Measurements from ENCODE around the gene WDPCP.
"Not testable (repeated sequence)": the region's sequence is repeated elsewhere in the genome, so short reads cannot be mapped to it uniquely, and the experiment has no call there.

Gene WDPCP

DNA sequence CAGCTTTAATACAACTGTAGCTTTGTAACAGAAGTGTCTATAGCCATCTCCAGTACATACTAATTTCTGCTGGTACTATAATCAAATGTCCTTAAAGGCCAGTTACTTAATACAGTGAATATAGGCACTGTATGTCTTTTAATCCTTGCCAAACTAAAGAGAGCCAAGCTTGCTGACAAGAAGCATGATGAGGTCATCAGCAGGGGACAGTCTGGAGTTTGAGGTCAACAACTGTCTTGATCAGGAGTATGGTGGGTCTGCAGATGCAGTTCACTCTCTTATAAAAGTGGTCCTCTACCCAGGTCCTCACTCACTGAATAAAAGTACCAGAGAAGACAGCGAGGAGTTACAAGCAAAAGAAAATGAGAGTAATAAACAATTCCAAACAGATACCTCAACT lies 219.1 kb downstream of the WDPCP start:
- no peak overlapping the region for H3K9ac ChIP-seq (ENCODE audit: low read length in 2 of 2)
- no peaks in the 10 kb centered on the region for H3K36me3 ChIP-seq (ENCODE audit: control insufficient read depth in 2 of 2, insufficient read depth in 2 of 2, low read length in 2 of 2)
- H3K4me1 ChIP-seq (ENCODE audit: control insufficient read depth, insufficient read depth, low read length): no peaks in the 10 kb centered on the region
- H3K27me3 ChIP-seq (ENCODE audit: control insufficient read depth in 1 of 2, insufficient read depth in 2 of 2, low read length in 2 of 2): no peaks in the 10 kb centered on the region
- no peak overlapping the region for H3K27ac ChIP-seq (ENCODE audit: low read length)
- H3K4me3 ChIP-seq (ENCODE audit: low read length in 2 of 2): no peak overlapping the region
- H3K9me3 ChIP-seq (ENCODE audit: control insufficient read depth in 2 of 2, low read length in 2 of 2): peaks cover 0 to 9% of the 10 kb centered on the region in 2 donors

DNA sequence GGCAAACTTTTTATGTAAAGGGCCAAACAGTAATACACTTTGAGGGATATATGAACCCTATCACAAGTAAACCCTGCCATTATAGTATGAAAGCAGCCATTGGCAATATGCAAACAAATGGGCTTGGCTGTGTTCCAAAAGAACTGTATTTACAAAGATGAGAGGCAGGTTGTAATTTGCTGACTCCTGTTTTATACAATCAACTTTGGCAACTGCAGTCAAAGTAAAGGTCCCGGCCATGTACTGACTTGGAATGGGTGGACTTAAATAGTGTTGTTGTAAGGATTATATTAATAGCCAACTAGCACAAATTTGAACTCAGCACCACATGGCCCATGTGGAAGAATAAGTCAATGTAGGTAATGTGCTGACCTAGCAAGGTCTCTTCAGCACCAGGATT lies 223.4 kb downstream of the WDPCP start:
- Histone ChIP-seq H3K36me3 (ENCODE audit: control insufficient read depth in 2 of 2, insufficient read depth in 2 of 2, low read length in 2 of 2) (no peaks in the 10 kb centered on the region), H3K9me3 (ENCODE audit: control insufficient read depth in 2 of 2, low read length in 2 of 2) (no peaks in the 10 kb centered on the region), H3K27me3 (ENCODE audit: control insufficient read depth in 1 of 2, insufficient read depth in 2 of 2, low read length in 2 of 2) (no peaks in the 10 kb centered on the region), H3K9ac (ENCODE audit: low read length in 2 of 2) (no peak overlapping the region), H3K4me1 (ENCODE audit: control insufficient read depth, insufficient read depth, low read length) (no peaks in the 10 kb centered on the region), H3K4me3 (ENCODE audit: low read length in 2 of 2) (no peak overlapping the region), H3K27ac (ENCODE audit: low read length) (no peak overlapping the region)

DNA sequence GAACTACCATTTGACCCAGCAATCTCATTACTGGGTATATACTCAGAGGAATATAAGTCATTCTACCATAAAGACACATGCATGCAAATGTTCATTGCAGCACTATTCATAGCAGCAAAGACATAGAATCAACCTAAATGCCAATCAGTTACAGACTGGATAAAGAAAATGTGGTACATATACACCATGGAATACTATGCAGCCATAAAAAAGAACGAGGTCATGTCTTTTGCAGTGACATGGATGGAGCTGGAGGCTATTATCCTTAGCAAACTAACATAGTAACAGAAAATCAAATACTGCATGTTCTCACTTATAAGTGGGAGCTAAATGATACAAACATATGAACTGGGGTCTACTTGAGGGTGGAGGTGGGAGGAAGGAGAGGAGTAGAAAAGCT lies 230.6 kb downstream of the WDPCP start:
- not testable (repeated sequence) for H3K36me3 ChIP-seq (ENCODE audit: control insufficient read depth in 2 of 2, insufficient read depth in 2 of 2, low read length in 2 of 2); H3K9me3 ChIP-seq (ENCODE audit: control insufficient read depth in 2 of 2, low read length in 2 of 2); H3K27me3 ChIP-seq (ENCODE audit: control insufficient read depth in 1 of 2, insufficient read depth in 2 of 2, low read length in 2 of 2); H3K4me3 ChIP-seq (ENCODE audit: low read length in 2 of 2); H3K4me1 ChIP-seq (ENCODE audit: control insufficient read depth, insufficient read depth, low read length); H3K9ac ChIP-seq (ENCODE audit: low read length in 2 of 2); H3K27ac ChIP-seq (ENCODE audit: low read length)

DNA sequence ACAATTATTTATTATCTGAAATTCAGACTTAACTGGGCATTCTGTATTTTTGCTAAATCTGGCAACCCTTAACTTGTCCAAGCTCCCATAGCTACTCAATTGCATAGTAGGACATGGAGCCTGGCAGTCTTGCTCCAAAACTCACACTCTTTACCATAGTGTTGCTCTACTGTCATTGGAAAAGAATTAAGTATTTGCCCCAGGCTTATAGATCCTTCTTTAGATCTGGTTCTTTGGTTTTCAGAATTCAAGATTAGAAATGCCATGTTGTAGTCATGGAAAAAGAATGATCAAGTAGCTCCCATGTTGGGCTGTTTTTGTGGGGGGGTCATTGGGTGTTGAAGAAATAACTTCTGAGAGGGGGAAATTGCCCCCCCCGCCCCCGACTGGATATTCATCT lies 240.9 kb downstream of the WDPCP start:
- no peak overlapping the region for H3K9ac ChIP-seq (ENCODE audit: low read length in 2 of 2)
- peaks cover 0 to 12% of the 10 kb centered on the region in 2 donors for H3K9me3 ChIP-seq (ENCODE audit: control insufficient read depth in 2 of 2, low read length in 2 of 2)
- H3K4me3 ChIP-seq (ENCODE audit: low read length in 2 of 2): no peak overlapping the region
- H3K36me3 ChIP-seq (ENCODE audit: control insufficient read depth in 2 of 2, insufficient read depth in 2 of 2, low read length in 2 of 2): no peaks in the 10 kb centered on the region
- no peak overlapping the region for H3K27ac ChIP-seq (ENCODE audit: low read length)
- no peaks in the 10 kb centered on the region for H3K4me1 ChIP-seq (ENCODE audit: control insufficient read depth, insufficient read depth, low read length)
- no peaks in the 10 kb centered on the region for H3K27me3 ChIP-seq (ENCODE audit: control insufficient read depth in 1 of 2, insufficient read depth in 2 of 2, low read length in 2 of 2)

DNA sequence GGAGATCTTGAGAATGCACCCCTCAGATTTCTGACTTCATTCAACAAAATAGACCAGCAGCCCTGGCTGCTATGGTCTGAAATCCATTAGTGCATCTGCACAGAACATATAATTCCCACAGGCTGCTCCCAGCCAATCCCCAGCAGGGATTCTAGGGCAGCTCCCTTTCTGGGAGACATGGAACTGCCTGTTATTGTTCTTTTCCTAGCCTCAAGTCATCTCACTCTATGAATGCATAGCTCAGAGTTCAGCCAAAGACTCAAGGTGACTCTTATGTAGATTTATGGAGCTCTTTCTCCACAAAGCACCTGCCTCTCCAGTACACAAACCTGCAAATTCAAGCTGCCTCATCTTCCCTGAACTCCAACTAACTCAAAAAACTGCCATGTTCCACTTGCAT lies 241.9 kb downstream of the WDPCP start:
- Histone ChIP-seq H3K9me3 (ENCODE audit: control insufficient read depth in 2 of 2, low read length in 2 of 2) (peaks cover 0 to 16% of the 10 kb centered on the region in 2 donors), H3K36me3 (ENCODE audit: control insufficient read depth in 2 of 2, insufficient read depth in 2 of 2, low read length in 2 of 2) (no peaks in the 10 kb centered on the region), H3K4me1 (ENCODE audit: control insufficient read depth, insufficient read depth, low read length) (no peaks in the 10 kb centered on the region), H3K4me3 (ENCODE audit: low read length in 2 of 2) (no peak overlapping the region), H3K27me3 (ENCODE audit: control insufficient read depth in 1 of 2, insufficient read depth in 2 of 2, low read length in 2 of 2) (no peaks in the 10 kb centered on the region), H3K9ac (ENCODE audit: low read length in 2 of 2) (no peak overlapping the region), H3K27ac (ENCODE audit: low read length) (no peak overlapping the region)

- Histone ChIP-seq H3K36me3 (ENCODE audit: control insufficient read depth in 2 of 2, insufficient read depth in 2 of 2, low read length in 2 of 2) (no peaks in the 10 kb centered on the region), H3K9ac (ENCODE audit: low read length in 2 of 2) (no peak overlapping the region), H3K4me3 (ENCODE audit: low read length in 2 of 2) (no peak overlapping the region), H3K9me3 (ENCODE audit: control insufficient read depth in 2 of 2, low read length in 2 of 2) (peaks cover 0 to 16% of the 10 kb centered on the region in 2 donors), H3K27ac (ENCODE audit: low read length) (no peak overlapping the region), H3K4me1 (ENCODE audit: control insufficient read depth, insufficient read depth, low read length) (no peaks in the 10 kb centered on the region), H3K27me3 (ENCODE audit: control insufficient read depth in 1 of 2, insufficient read depth in 2 of 2, low read length in 2 of 2) (no peaks in the 10 kb centered on the region)
These were observed 243.0 kb downstream of the WDPCP start for GRCh38 chr2:63345285-63345633.

GRCh38 chr2:63344575-63345284 lies 243.5 kb downstream of the WDPCP start:
- Histone ChIP-seq H3K9ac (ENCODE audit: low read length in 2 of 2) (no peak overlapping the region), H3K27me3 (ENCODE audit: control insufficient read depth in 1 of 2, insufficient read depth in 2 of 2, low read length in 2 of 2) (no peaks in the 10 kb centered on the region), H3K4me1 (ENCODE audit: control insufficient read depth, insufficient read depth, low read length) (no peaks in the 10 kb centered on the region), H3K36me3 (ENCODE audit: control insufficient read depth in 2 of 2, insufficient read depth in 2 of 2, low read length in 2 of 2) (no peaks in the 10 kb centered on the region), H3K4me3 (ENCODE audit: low read length in 2 of 2) (no peak overlapping the region), H3K27ac (ENCODE audit: low read length) (no peak overlapping the region), H3K9me3 (ENCODE audit: control insufficient read depth in 2 of 2, low read length in 2 of 2) (peaks cover 0 to 16% of the 10 kb centered on the region in 2 donors)

DNA sequence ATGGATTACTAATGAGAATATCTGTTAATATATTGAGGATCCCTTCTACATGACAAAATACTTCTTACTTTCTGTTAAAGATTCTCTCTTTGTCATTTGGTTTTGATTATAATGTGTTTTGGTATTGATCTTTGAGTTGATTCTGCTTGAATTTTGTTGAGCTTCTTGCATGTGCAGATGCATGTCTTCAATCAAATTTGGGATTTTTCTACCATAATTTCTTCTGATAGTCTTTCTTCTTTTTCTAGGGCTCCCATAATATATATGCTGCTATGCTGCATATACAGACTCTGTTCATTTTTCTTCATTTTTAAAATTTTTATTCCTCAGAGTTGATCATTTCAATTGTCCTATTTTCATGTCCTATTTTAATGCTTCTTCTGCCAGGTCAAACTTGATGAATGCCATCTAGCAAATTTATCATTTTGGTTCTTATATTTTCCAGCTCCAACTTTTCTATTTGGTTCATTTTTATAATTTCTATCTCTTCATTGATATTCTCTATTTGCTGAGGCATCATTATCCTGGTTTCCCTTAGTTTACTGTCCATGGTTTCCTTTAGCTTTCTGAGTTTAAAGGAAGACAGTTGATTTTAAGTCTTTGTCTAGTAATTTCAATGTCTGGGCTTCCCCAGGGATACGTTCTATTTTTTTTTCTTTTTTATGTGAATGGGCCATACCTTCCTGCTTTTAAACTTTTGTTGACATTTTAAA lies 244.7 kb downstream of the WDPCP start:
- peaks cover 0 to 16% of the 10 kb centered on the region in 2 donors for H3K9me3 ChIP-seq (ENCODE audit: control insufficient read depth in 2 of 2, low read length in 2 of 2)
- H3K27ac ChIP-seq (ENCODE audit: low read length): no peak overlapping the region
- H3K9ac ChIP-seq (ENCODE audit: low read length in 2 of 2): no peak overlapping the region
- no peaks in the 10 kb centered on the region for H3K36me3 ChIP-seq (ENCODE audit: control insufficient read depth in 2 of 2, insufficient read depth in 2 of 2, low read length in 2 of 2)
- H3K4me3 ChIP-seq (ENCODE audit: low read length in 2 of 2): no peak overlapping the region
- no peaks in the 10 kb centered on the region for H3K27me3 ChIP-seq (ENCODE audit: control insufficient read depth in 1 of 2, insufficient read depth in 2 of 2, low read length in 2 of 2)
- no peaks in the 10 kb centered on the region for H3K4me1 ChIP-seq (ENCODE audit: control insufficient read depth, insufficient read depth, low read length)

GRCh38 chr2:63340443-63340842 lies 247.8 kb downstream of the WDPCP start:
- no peak overlapping the region for H3K27ac ChIP-seq (ENCODE audit: low read length)
- no peaks in the 10 kb centered on the region for H3K36me3 ChIP-seq (ENCODE audit: control insufficient read depth in 2 of 2, insufficient read depth in 2 of 2, low read length in 2 of 2)
- H3K9me3 ChIP-seq (ENCODE audit: control insufficient read depth in 2 of 2, low read length in 2 of 2): peaks cover 0 to 16% of the 10 kb centered on the region in 2 donors
- H3K4me3 ChIP-seq (ENCODE audit: low read length in 2 of 2): no peak overlapping the region
- no peak overlapping the region for H3K9ac ChIP-seq (ENCODE audit: low read length in 2 of 2)
- H3K4me1 ChIP-seq (ENCODE audit: control insufficient read depth, insufficient read depth, low read length): no peaks in the 10 kb centered on the region
- no peaks in the 10 kb centered on the region for H3K27me3 ChIP-seq (ENCODE audit: control insufficient read depth in 1 of 2, insufficient read depth in 2 of 2, low read length in 2 of 2)

- no peak overlapping the region for H3K27ac ChIP-seq (ENCODE audit: low read length)
- no peaks in the 10 kb centered on the region for H3K27me3 ChIP-seq (ENCODE audit: control insufficient read depth in 1 of 2, insufficient read depth in 2 of 2, low read length in 2 of 2)
- no peaks in the 10 kb centered on the region for H3K9me3 ChIP-seq (ENCODE audit: control insufficient read depth in 2 of 2, low read length in 2 of 2)
- H3K36me3 ChIP-seq (ENCODE audit: control insufficient read depth in 2 of 2, insufficient read depth in 2 of 2, low read length in 2 of 2): no peaks in the 10 kb centered on the region
- H3K9ac ChIP-seq (ENCODE audit: low read length in 2 of 2): no peak overlapping the region
- no peak overlapping the region for H3K4me3 ChIP-seq (ENCODE audit: low read length in 2 of 2)
- H3K4me1 ChIP-seq (ENCODE audit: control insufficient read depth, insufficient read depth, low read length): no peaks in the 10 kb centered on the region
These were observed 253.4 kb downstream of the WDPCP start for GRCh38 chr2:63334910-63335309.

GRCh38 chr2:63326473-63326872 lies 261.8 kb downstream of the WDPCP start:
- H3K27ac ChIP-seq (ENCODE audit: low read length): no peak overlapping the region
- peaks cover 0 to 2% of the 10 kb centered on the region in 2 donors for H3K36me3 ChIP-seq (ENCODE audit: control insufficient read depth in 2 of 2, insufficient read depth in 2 of 2, low read length in 2 of 2)
- peaks cover 0 to 4% of the 10 kb centered on the region in 2 donors for H3K9me3 ChIP-seq (ENCODE audit: control insufficient read depth in 2 of 2, low read length in 2 of 2)
- H3K4me1 ChIP-seq (ENCODE audit: control insufficient read depth, insufficient read depth, low read length): no peaks in the 10 kb centered on the region
- H3K9ac ChIP-seq (ENCODE audit: low read length in 2 of 2): no peak overlapping the region
- no peak overlapping the region for H3K4me3 ChIP-seq (ENCODE audit: low read length in 2 of 2)
- H3K27me3 ChIP-seq (ENCODE audit: control insufficient read depth in 1 of 2, insufficient read depth in 2 of 2, low read length in 2 of 2): no peaks in the 10 kb centered on the region
